DOHH2 (cell line): ENCODE results near the gene ZNF346.

Experiments
- H3F3A ChIP-seq: fragments of 200-600 bp; sonication (generic), shearing (Covaris generic); 2 replicates; pipeline ENCODE4 v1.6.0; 2016; ENCODE audit warnings: antibody characterized with exemption, mild to moderate bottlenecking; ENCODE audit not compliant: control insufficient read depth, insufficient read depth
- H3K27ac ChIP-seq: fragments of 200-600 bp; sonication (generic); 2 replicates; pipeline ENCODE4 v1.5.1; 2014; ENCODE audit warnings: low read depth, mild to moderate bottlenecking, low read length, moderate library complexity
- H3K27me3 ChIP-seq: fragments of 200-600 bp; sonication (generic); 2 replicates; pipeline ENCODE4 v1.6.1; 2014; ENCODE audit warnings: mild to moderate bottlenecking, low read length, mixed read lengths; ENCODE audit not compliant: control insufficient read depth
- H3K36me3 ChIP-seq: fragments of 200-600 bp; sonication (generic); 2 replicates; pipeline ENCODE4 v1.6.1; 2014; ENCODE audit warnings: mild to moderate bottlenecking, low read length, moderate library complexity, mixed read lengths; ENCODE audit not compliant: control insufficient read depth
- H3K4me1 ChIP-seq: fragments of 200-600 bp; sonication (generic); 2 replicates; pipeline ENCODE4 v1.6.1; 2014; ENCODE audit warnings: mild to moderate bottlenecking, low read length, mixed read lengths; ENCODE audit not compliant: control insufficient read depth
- H3K4me2 ChIP-seq: fragments of 200-600 bp; sonication (generic); 2 replicates; pipeline ENCODE4 v1.6.0; 2014; ENCODE audit warnings: mild to moderate bottlenecking, low read length, moderate library complexity
- H3K4me3 ChIP-seq: fragments of 200-600 bp; sonication (generic); 2 replicates; pipeline ENCODE4 v1.5.1; 2014; ENCODE audit warnings: mild to moderate bottlenecking, low read length, mixed read lengths
- H3K79me2 ChIP-seq: fragments of 200-600 bp; sonication (generic); 2 replicates; pipeline ENCODE4 v1.6.1; 2014; ENCODE audit warnings: mild to moderate bottlenecking, low read length, mixed read lengths; ENCODE audit not compliant: control insufficient read depth
- H3K9me2 ChIP-seq: fragments of 200-600 bp; sonication (generic); replicated peaks from 2 replicates; pipeline ENCODE4 v1.6.1; 2014; ENCODE audit warnings: mild to moderate bottlenecking, low read length, mixed read lengths; ENCODE audit not compliant: control insufficient read depth
- H3K9me3 ChIP-seq: fragments of 200-600 bp; sonication (generic); 2 replicates; pipeline ENCODE4 v1.6.1; 2014; ENCODE audit warnings: antibody characterized with exemption, low read length, mixed read lengths; ENCODE audit not compliant: control insufficient read depth, insufficient read depth
- H4K20me1 ChIP-seq: fragments of 200-600 bp; sonication (generic); 2 replicates; pipeline ENCODE4 v1.6.0; 2014; ENCODE audit warnings: low read depth, mild to moderate bottlenecking, antibody characterized with exemption, low read length, moderate library complexity; ENCODE audit not compliant: control insufficient read depth, insufficient read depth
- CTCF ChIP-seq: fragments of 200-600 bp; sonication (generic); IDR thresholded peaks from one replicate; pipeline ENCODE4 v1.5.1; 2014; ENCODE audit warnings: antibody characterized with exemption, mild to moderate bottlenecking, low read depth, low read length; ENCODE audit not compliant: poor library complexity, severe bottlenecking
- EZH2phosphoT487 ChIP-seq: fragments of 200-600 bp; sonication (generic); IDR thresholded peaks from 2 replicates; pipeline ENCODE4 v1.6.1; 2017; ENCODE audit warnings: borderline replicate concordance, mild to moderate bottlenecking, antibody characterized with exemption, low read length, moderate library complexity, mixed read lengths

Gene ZNF346

GRCh38 chr5:177130211-177131018 is 107.9 kb downstream of the ZNF346 start:
- TF ChIP-seq EZH2phosphoT487 (no peak), CTCF (no peak)
- H3K36me3 ChIP-seq = peaks cover 15% of the 10 kb centered on the region
- H3K79me2 ChIP-seq = peaks cover 14% of the 10 kb centered on the region
- no peaks in the 10 kb centered on the region for H3K27me3 ChIP-seq
- peaks cover 39% of the 10 kb centered on the region for H3K4me1 ChIP-seq
- H3K9me2 ChIP-seq = no peaks in the 10 kb centered on the region
- peaks cover 14% of the 10 kb centered on the region for H3F3A ChIP-seq
- H3K4me3 ChIP-seq = no peak overlapping the region
- H3K27ac ChIP-seq = no peak overlapping the region
- H4K20me1 ChIP-seq = no peaks in the 10 kb centered on the region
- H3K9me3 ChIP-seq = no peaks in the 10 kb centered on the region
- no peak overlapping the region for H3K4me2 ChIP-seq
